H1 (cell line): ENCODE results near the gene SLC16A2. TPM values are rescaled to one million over a fixed set of nuclear protein-coding genes. Genes with fewer than 3 reads are reported as not detected.

Experiments used
- CTCF ChIA-PET: fragments of 300-600 bp; sonication (Branson Sonifier 250); formaldehyde crosslinking; loops from one replicate; lab custom pipeline; 2021; ENCODE audit not compliant: partially characterized antibody; lab: Charles Lee
- POLR2A ChIA-PET: fragments of 300-600 bp; sonication (Branson Sonifier 250); formaldehyde crosslinking; loops from one replicate; lab custom pipeline; 2021; ENCODE audit warnings: inconsistent platforms; ENCODE audit not compliant: partially characterized antibody; lab: Charles Lee
- DNase-seq, 2 experiments: peaks; one replicate each; pipeline versions ENCODE4 v3.0.0 to v3.0.0-alpha.2; 2010 to 2022; ENCODE audit warnings: low spot score in 2 of 2, low read depth in 1 of 2, mixed read lengths in 1 of 2
- FAIRE-seq: peaks from 2 replicates; lab custom pipeline; 2011; peaks lifted over from hg19 to GRCh38; lab: Jason Lieb, UNC
- H2AFZ ChIP-seq: 2 replicates; pipeline ENCODE4 v1.8.1; 2012; ENCODE audit warnings: low read length, inconsistent platforms
- H2AK5ac ChIP-seq: 2 replicates; pipeline ENCODE4 v1.6.1; 2013; ENCODE audit warnings: low read depth, low read length
- H2BK120ac ChIP-seq: replicated peaks from 2 replicates; pipeline ENCODE3; 2013; ENCODE audit warnings: low read depth, low read length, inconsistent platforms
- H2BK12ac ChIP-seq: 2 replicates; pipeline ENCODE4 v1.6.1; 2013; ENCODE audit warnings: low read depth, low read length
- H2BK15ac ChIP-seq: 2 replicates; pipeline ENCODE4 v1.6.1; 2013; ENCODE audit warnings: low read length
- H2BK20ac ChIP-seq: 2 replicates; pipeline ENCODE4 v1.6.1; 2013; ENCODE audit warnings: low read length
- H2BK5ac ChIP-seq: 2 replicates; pipeline ENCODE4 v1.6.1; 2013; ENCODE audit warnings: low read depth, low read length
- H3K14ac ChIP-seq: 2 replicates; pipeline ENCODE4 v1.6.1; 2013; ENCODE audit warnings: inconsistent platforms; ENCODE audit not compliant: insufficient read length
- H3K18ac ChIP-seq: 2 replicates; pipeline ENCODE4 v1.6.1; 2013; ENCODE audit warnings: low read length; ENCODE audit errors: extremely low read depth
- H3K23ac ChIP-seq: 2 replicates; pipeline ENCODE4 v1.6.1; 2013; ENCODE audit warnings: inconsistent platforms; ENCODE audit not compliant: insufficient read length
- H3K23me2 ChIP-seq: 2 replicates; pipeline ENCODE4 v1.6.1; 2013; ENCODE audit warnings: low read depth, low read length
- H3K27ac ChIP-seq: 2 replicates; pipeline ENCODE4 v1.6.1; 2011; ENCODE audit warnings: low read depth, low read length, inconsistent platforms
- H3K27me3 ChIP-seq, 4 experiments: replicated peaks in 1 of 4; 1 replicate in 1 of 4; 2 replicates in 3 of 4; pipeline versions ENCODE4 v1.6.1 to v1.8.1; 2011 to 2013; ENCODE audit warnings: low read length in 3 of 4, mild to moderate bottlenecking in 3 of 4, inconsistent platforms in 2 of 4, mixed read lengths in 2 of 4, moderate library complexity in 1 of 4; ENCODE audit not compliant: control insufficient read depth in 3 of 4, insufficient read depth in 3 of 4; ENCODE audit errors: extremely low read depth in 1 of 4
- H3K36me3 ChIP-seq, 4 experiments: 2 replicates each; pipeline versions ENCODE4 v1.6.1 to v1.8.1; 2011 to 2013; ENCODE audit warnings: mild to moderate bottlenecking in 4 of 4, low read length in 3 of 4, moderate library complexity in 2 of 4, control low read depth in 1 of 4, inconsistent platforms in 1 of 4; ENCODE audit not compliant: insufficient read depth in 4 of 4, control insufficient read depth in 2 of 4
- H3K4ac ChIP-seq: replicated peaks from 2 replicates; pipeline ENCODE3; 2013; ENCODE audit warnings: low read length, low read depth, mixed read lengths, inconsistent platforms; ENCODE audit not compliant: insufficient read length
- H3K4me1 ChIP-seq, 4 experiments: replicated peaks in 1 of 4; 1 replicate in 1 of 4; 2 replicates in 3 of 4; pipeline versions ENCODE4 v1.6.1 to v1.8.1; 2011 to 2013; ENCODE audit warnings: low read length in 3 of 4, inconsistent platforms in 2 of 4, mixed read lengths in 1 of 4; ENCODE audit not compliant: insufficient read depth in 4 of 4, control insufficient read depth in 3 of 4
- H3K4me2 ChIP-seq, 2 experiments: 2 replicates each; pipeline versions ENCODE4 v1.6.1 to v1.8.1; 2011 to 2013; ENCODE audit warnings: low read depth in 2 of 2, low read length in 2 of 2, control low read depth in 1 of 2, inconsistent platforms in 1 of 2, mild to moderate bottlenecking in 1 of 2; ENCODE audit not compliant: insufficient read depth in 1 of 2
- H3K4me3 ChIP-seq, 4 experiments: fragments of 200-600, 300-600 bp in 1 of 4; sonication (generic), shearing (Covaris generic), sonication (Bioruptor Twin) in 1 of 4; 2 replicates each; pipeline versions ENCODE4 v1.5.1 to v1.8.1; 2011 to 2016; ENCODE audit warnings: low read length in 4 of 4, low read depth in 3 of 4, control low read depth in 2 of 4, inconsistent platforms in 2 of 4, mild to moderate bottlenecking in 2 of 4, mixed read lengths in 1 of 4, moderate library complexity in 1 of 4; ENCODE audit not compliant: insufficient read depth in 2 of 4; ENCODE audit errors: extremely low read depth in 1 of 4
- H3K56ac ChIP-seq: replicated peaks from 2 replicates; pipeline ENCODE3; 2013; ENCODE audit warnings: low read depth, mild to moderate bottlenecking, mixed read lengths, low read length, inconsistent platforms; ENCODE audit not compliant: insufficient read length
- H3K79me1 ChIP-seq: 2 replicates; pipeline ENCODE4 v1.6.1; 2013; ENCODE audit warnings: low read depth, low read length, control low read depth
- H3K79me2 ChIP-seq, 2 experiments: 2 replicates each; pipeline versions ENCODE4 v1.6.1 to v1.8.1; 2012 to 2013; ENCODE audit warnings: low read length in 2 of 2, mild to moderate bottlenecking in 2 of 2, inconsistent platforms in 1 of 2; ENCODE audit not compliant: insufficient read depth in 2 of 2, control insufficient read depth in 1 of 2
- H3K9ac ChIP-seq, 4 experiments: replicated peaks in 1 of 4; 1 replicate in 1 of 4; 2 replicates in 3 of 4; pipeline versions ENCODE4 v1.6.1 to v1.8.1; 2011 to 2013; ENCODE audit warnings: low read depth in 3 of 4, low read length in 3 of 4, control low read depth in 2 of 4, mild to moderate bottlenecking in 2 of 4, moderate library complexity in 2 of 4, inconsistent platforms in 1 of 4; ENCODE audit errors: extremely low read depth in 1 of 4
- H3K9me3 ChIP-seq, 2 experiments: 2 replicates each; pipeline versions ENCODE4 v1.6.1 to v1.8.1; 2012 to 2013; ENCODE audit warnings: mild to moderate bottlenecking in 2 of 2, moderate library complexity in 2 of 2, control low read depth in 1 of 2, inconsistent platforms in 1 of 2, low read depth in 1 of 2, low read length in 1 of 2, mixed read lengths in 1 of 2; ENCODE audit not compliant: insufficient read depth in 2 of 2
- H4K20me1 ChIP-seq, 2 experiments: replicated peaks in 1 of 2; 2 replicates each; pipeline versions ENCODE3 to v1.8.1; 2011 to 2013; ENCODE audit warnings: inconsistent platforms in 2 of 2, low read length in 2 of 2, mild to moderate bottlenecking in 1 of 2; ENCODE audit not compliant: insufficient read depth in 2 of 2, control insufficient read depth in 1 of 2
- H4K5ac ChIP-seq: 2 replicates; pipeline ENCODE4 v1.6.1; 2013; ENCODE audit warnings: low read length, low read depth, mixed read lengths, inconsistent platforms; ENCODE audit not compliant: insufficient read length
- H4K8ac ChIP-seq: 2 replicates; pipeline ENCODE4 v1.8.0; 2013; ENCODE audit warnings: mild to moderate bottlenecking, moderate library complexity, low read length, inconsistent platforms; ENCODE audit not compliant: insufficient read depth; ENCODE audit errors: extremely low read depth
- H4K91ac ChIP-seq: replicated peaks from 2 replicates; pipeline ENCODE3; 2013; ENCODE audit warnings: low read length, mixed read lengths, inconsistent platforms; ENCODE audit not compliant: insufficient read length
- CTBP2 ChIP-seq: IDR thresholded peaks from 2 replicates; pipeline ENCODE4 v1.7.0; 2011; ENCODE audit warnings: borderline replicate concordance, mild to moderate bottlenecking, moderate library complexity, mixed read lengths, low read length; ENCODE audit not compliant: insufficient read depth, insufficient read length
- EGR1 ChIP-seq: IDR thresholded peaks from 2 replicates; pipeline ENCODE4 v1.6.1; 2011; ENCODE audit warnings: low read depth, low read length, borderline replicate concordance
- KDM5A ChIP-seq: fragments of 200-600 bp; IDR thresholded peaks from 2 replicates; pipeline ENCODE4 v1.7.1; 2012; ENCODE audit warnings: mild to moderate bottlenecking, low read length, inconsistent platforms, mixed read lengths
- POLR2A ChIP-seq, 2 experiments: IDR thresholded peaks; 1 replicate in 1 of 2; 2 replicates in 1 of 2; pipeline ENCODE4 v1.6.1; 2011; ENCODE audit warnings: low read depth in 2 of 2, low read length in 2 of 2, mild to moderate bottlenecking in 2 of 2; ENCODE audit errors: control extremely low read depth in 1 of 2
- RFX5 ChIP-seq: IDR thresholded peaks from 2 replicates; pipeline ENCODE4 v1.6.1; 2011; ENCODE audit warnings: low read depth, low read length, improper control_type of control experiment, borderline replicate concordance
- TAF7 ChIP-seq: optimal IDR thresholded peaks from 2 replicates; pipeline ENCODE3; 2011; ENCODE audit warnings: low read depth, mild to moderate bottlenecking, inconsistent platforms, low read length, moderate library complexity, borderline replicate concordance
- TEAD4 ChIP-seq: IDR thresholded peaks from 2 replicates; pipeline ENCODE4 v1.6.1; 2012; ENCODE audit warnings: low read depth, low read length, inconsistent platforms, mixed read lengths
- YY1 ChIP-seq: IDR thresholded peaks from 2 replicates; pipeline ENCODE4 v1.6.1; 2011; ENCODE audit warnings: low read depth, mild to moderate bottlenecking, low read length
- WGBS, 2 experiments: shearing (Covaris generic) in 1 of 2; methylation state at CpG; one replicate each; pipeline versions ENCODE4 v1.1.6 to v1.1.7; 2013 to 2015; ENCODE audit warnings: low lambda C conversion rate in 2 of 2, mixed read lengths in 2 of 2, inconsistent platforms in 1 of 2, low coverage in 1 of 2, missing lambda C conversion rate in 1 of 2; ENCODE audit not compliant: insufficient replicate concordance in 2 of 2, insufficient coverage in 1 of 2, insufficient read length in 1 of 2; ENCODE audit errors: extremely low coverage in 1 of 2, missing lambda C conversion rate in 1 of 2; 5-methylcytosine and 5-hydroxymethylcytosine counted together
- polyA plus RNA-seq, 7 experiments: library from polyadenylated mRNA; depleted of rRNA in 3 of 7; stranded (reverse) in 5 of 7; unstranded in 2 of 7; fragments of >200 nt in 5 of 7; fragments of 200-250 nt in 2 of 7; gene quantifications; 1 replicate in 5 of 7; 2 replicates in 1 of 7; 4 replicates in 1 of 7; pipeline versions ENCODE4 v1.2.1 to v1.2.3, GENCODE V29; 2011 to 2013; ENCODE audit warnings: missing spikeins in 2 of 7, mixed read lengths in 2 of 7
- total RNA-seq: library from RNA; stranded (reverse); fragmentation: NEBNext Ultra II Directional; extraction: Animal tissue kit (Norgen Biotek cat#: 25700); gene quantifications from 2 replicates; pipeline ENCODE4 v1.2.1, GENCODE V29; 2021

Gene SLC16A2
- total and polyA plus RNA-seq, 2 of the 8 experiments (the other 6 are each of a cell fraction or from before 2014, with no cell fraction given) = 24.4 to 32.2 TPM

- no peak overlapping the region for H3K18ac ChIP-seq
- H3K23me2 ChIP-seq = no peaks in the 10 kb centered on the region
- no peaks in the 10 kb centered on the region for H3K4me1 ChIP-seq
- no peaks in the 10 kb centered on the region for H3K27me3 ChIP-seq
- no peak for DNase-seq
- ChIA-PET POLR2A (no interaction called here), CTCF (no interaction called here)
- no peaks in the 10 kb centered on the region for H3K79me2 ChIP-seq
- no peak overlapping the region for H4K91ac ChIP-seq
- no peak for FAIRE-seq
- H3K79me1 ChIP-seq = no peaks in the 10 kb centered on the region
- no peak overlapping the region for H3K4me2 ChIP-seq
- no peak overlapping the region for H3K14ac ChIP-seq
- no peak overlapping the region for H2BK120ac ChIP-seq
- no peak overlapping the region for H3K27ac ChIP-seq
- H3K9ac ChIP-seq = no peak overlapping the region
- 82% methylated on average over 3 of the region's 3 CpGs; no CpG with 5 or more reads in 1 of the 2 experiments for WGBS, 2 experiments
- H3K56ac ChIP-seq = no peak overlapping the region
- no peak overlapping the region for H3K4me3 ChIP-seq
- no peak overlapping the region for H2AFZ ChIP-seq
- no peaks in the 10 kb centered on the region for H3K9me3 ChIP-seq
- H3K4ac ChIP-seq = no peak overlapping the region
- no peak overlapping the region for H4K8ac ChIP-seq
- H3K36me3 ChIP-seq = no peaks in the 10 kb centered on the region; a peak in 1 of 8 replicates
- no peak overlapping the region for H2BK5ac ChIP-seq
- H2BK20ac ChIP-seq = no peak overlapping the region
- H2BK12ac ChIP-seq = no peak overlapping the region
- H4K20me1 ChIP-seq = no peaks in the 10 kb centered on the region
- H4K5ac ChIP-seq = no peak overlapping the region
- H3K23ac ChIP-seq = no peak overlapping the region
- H2AK5ac ChIP-seq = no peak overlapping the region
- no peak overlapping the region for H2BK15ac ChIP-seq
- TF ChIP-seq RFX5 (no peak), EGR1 (no peak), POLR2A (IDR thresholded peaks at IDR 0.05; ENCODE audit: control extremely low read depth in 1 of 2, low read depth in 2 of 2, low read length in 2 of 2) (no peak), KDM5A (no peak), CTBP2 (no peak), TEAD4 (no peak), TAF7 (no peak), YY1 (no peak)
These were observed 156.8 kb downstream of the SLC16A2 start for GRCh38 chrX:74578137-74578536.
